Thyroid gland (tissue), 4 donors: ENCODE results near the gene IGF2BP3.

Experiments used
- CTCF ChIP-seq, 6 experiments: fragments of 200-600 bp in 3 of 6; fragments of 450-650 bp in 3 of 6; sonication (generic) in 3 of 6; IDR thresholded peaks; one replicate each; pipeline ENCODE4 v1.5.1; 2016 to 2019; ENCODE audit warnings: antibody characterized with exemption in 6 of 6, mild to moderate bottlenecking in 2 of 6, inconsistent platforms in 1 of 6, moderate library complexity in 1 of 6
- POLR2A ChIP-seq, 2 donors: fragments of 450-650 bp; IDR thresholded peaks; one replicate each; pipeline ENCODE4 v1.6.1; 2017; ENCODE audit warnings: antibody characterized with exemption in 2 of 2, mild to moderate bottlenecking in 2 of 2, moderate library complexity in 1 of 2

GRCh38 chr7:23431702-23432199 lies 38.5 kb downstream of the IGF2BP3 start:
- TF ChIP-seq POLR2A (IDR thresholded peaks at IDR 0.05) = no peak
- no peak for TF ChIP-seq CTCF (IDR thresholded peaks at IDR 0.05)
